Jurkat, Clone E6-1 (cell line): ENCODE data around the gene PRPF38A. TPM values are rescaled to one million over a fixed set of nuclear protein-coding genes. Genes with fewer than 3 reads are reported as not detected.
"Not testable (repeated sequence)": the region's sequence is repeated elsewhere in the genome, so short reads cannot be mapped to it uniquely, and the experiment has no call there.

Experiments
- DNase-seq: peaks from one replicate; pipeline ENCODE4 v3.0.0-alpha.2; 2011; ENCODE audit warnings: low read depth, low spot score
- H3K4me3 ChIP-seq: 2 replicates; pipeline ENCODE4 v1.5.1; 2011; ENCODE audit warnings: mild to moderate bottlenecking, low read length, control low read depth, moderate library complexity
- polyA plus RNA-seq: library from polyadenylated mRNA; unstranded; fragments of >200 nt; gene quantifications from one replicate; pipeline ENCODE4 v1.2.1, GENCODE V29; 2012; ENCODE audit warnings: missing spikeins; ENCODE audit not compliant: insufficient read length, insufficient read depth

The PRPF38A gene
- polyA plus RNA-seq: 130 TPM

DNA sequence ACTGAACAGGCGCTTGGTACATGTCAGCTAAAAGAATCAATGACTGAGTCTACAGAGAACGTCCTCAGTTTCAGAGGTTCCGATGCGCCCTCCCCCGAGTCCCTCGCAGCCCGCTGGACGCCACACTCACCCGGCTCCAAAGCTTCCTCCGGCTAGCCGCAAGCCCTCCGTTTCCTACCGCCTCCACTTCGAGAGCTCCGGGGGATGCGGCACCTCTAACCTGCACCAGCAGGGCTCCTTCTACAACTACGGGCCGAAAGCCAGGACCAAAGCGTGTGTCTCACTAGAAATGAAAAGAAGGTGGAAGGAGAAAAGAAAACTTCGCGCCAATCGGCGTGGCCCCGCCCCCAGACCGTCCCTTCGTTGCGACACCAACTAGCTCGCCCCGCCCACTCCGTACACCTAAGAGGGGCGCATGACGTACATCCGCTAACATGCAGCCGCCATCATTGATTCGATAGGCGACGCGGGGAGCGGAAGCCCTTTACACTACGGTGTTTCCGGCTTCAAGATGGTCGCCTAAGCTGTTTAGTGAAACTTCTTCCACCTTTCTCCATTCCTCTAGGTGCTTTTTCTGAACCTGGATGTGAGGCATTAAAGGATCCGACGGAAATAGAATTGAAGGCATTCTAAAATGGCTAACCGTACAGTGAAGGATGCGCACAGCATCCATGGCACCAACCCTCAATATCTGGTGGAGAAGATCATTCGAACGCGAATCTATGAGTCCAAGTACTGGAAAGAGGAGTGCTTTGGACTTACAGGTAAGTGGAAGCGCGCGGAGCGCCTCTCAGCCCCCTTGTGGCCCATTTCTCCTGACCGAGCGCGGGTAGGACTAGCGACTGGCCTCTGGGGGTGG is at the start of gene PRPF38A, which contains the start of gene ORC1:
PRPF38A (plus strand) TSS at position 487 of the 859 bp plus-strand sequence; CDS start at position 635, 148 bp downstream.
ORC1 (minus strand) TSS at position 308 of the 859 bp plus-strand sequence. CDS start 2,200 bp downstream, outside the sequence.
- peak; percentile 97 for DNase-seq
- H3K4me3 ChIP-seq: peak within 1 kb of the TSS; percentile 99

GRCh38 chr1:52355436-52355835 is 49.0 kb upstream of the PRPF38A start:
- no peak for DNase-seq
- no peak overlapping the region for H3K4me3 ChIP-seq

DNA sequence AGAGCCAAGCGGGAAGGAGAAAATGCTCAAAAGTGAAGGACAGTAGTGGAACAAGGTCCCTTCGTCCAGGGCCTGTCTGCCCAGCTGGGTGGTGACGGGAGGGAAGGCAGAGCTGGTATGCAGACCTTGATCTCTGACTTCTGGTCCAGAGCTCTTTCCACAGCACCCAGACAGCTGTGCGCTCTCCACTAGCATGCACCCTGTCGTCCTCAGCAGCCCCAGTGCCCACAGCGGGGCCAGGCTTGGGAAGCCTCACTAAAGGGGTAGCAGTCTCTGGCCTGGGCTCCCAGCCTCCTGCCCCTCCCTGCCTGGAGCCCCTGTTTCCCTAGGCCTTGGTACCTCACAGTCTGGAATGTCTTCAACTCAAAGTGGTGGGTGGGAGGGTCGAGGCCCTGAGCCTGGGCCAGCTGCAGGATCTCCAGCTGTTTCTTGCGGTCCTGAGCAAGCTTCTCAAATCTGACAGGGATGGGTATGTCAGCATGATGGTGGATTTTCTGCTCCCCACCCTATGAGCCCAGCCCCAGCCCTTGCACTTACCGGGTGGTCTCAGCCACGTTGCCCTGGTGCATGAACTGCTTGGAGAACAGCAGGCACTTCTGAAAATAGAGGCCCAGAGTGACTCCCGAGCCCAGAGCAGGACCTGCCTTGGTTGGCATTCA is 48.4 kb upstream of the PRPF38A start:
- no peak for DNase-seq
- H3K4me3 ChIP-seq: no peak overlapping the region

GRCh38 chr1:52356818-52357355 is 47.5 kb upstream of the PRPF38A start:
- DNase-seq: no peak
- no peak overlapping the region for H3K4me3 ChIP-seq

GRCh38 chr1:52357397-52357796 is 47.0 kb upstream of the PRPF38A start:
- H3K4me3 ChIP-seq: no peak overlapping the region
- no peak for DNase-seq

DNA sequence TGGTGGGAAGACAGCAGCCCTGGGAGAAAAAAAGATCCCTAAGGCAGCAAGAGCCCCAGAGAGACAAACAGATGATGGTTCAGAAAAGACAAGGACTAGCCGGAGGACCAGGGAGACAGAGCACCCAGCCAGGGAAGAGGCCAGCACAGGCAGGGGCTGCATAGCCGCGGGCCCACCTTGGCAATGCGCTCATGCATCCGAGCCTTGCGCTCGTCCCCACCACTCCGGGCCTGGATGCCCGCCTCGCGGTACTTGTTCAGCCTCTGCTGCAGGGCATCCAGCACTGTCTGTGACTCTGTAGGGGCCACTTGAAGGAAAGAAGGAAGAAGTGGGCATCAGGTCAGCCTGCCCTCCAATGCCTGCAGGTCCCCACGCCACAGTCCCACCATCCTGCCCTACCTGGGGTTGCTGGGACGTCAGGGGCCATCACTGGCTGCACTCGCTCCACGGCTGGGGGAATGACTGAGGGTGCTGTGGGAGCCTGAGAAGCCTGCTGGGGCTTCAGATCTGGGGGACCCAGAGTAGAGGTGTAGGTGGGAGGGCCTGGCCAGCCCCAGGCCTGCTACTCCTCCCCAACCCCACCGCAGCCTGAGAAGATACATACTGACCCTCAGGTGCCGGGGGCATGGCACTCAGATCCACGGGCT is 45.4 kb upstream of the PRPF38A start:
- no peak for DNase-seq
- no peak overlapping the region for H3K4me3 ChIP-seq

DNA sequence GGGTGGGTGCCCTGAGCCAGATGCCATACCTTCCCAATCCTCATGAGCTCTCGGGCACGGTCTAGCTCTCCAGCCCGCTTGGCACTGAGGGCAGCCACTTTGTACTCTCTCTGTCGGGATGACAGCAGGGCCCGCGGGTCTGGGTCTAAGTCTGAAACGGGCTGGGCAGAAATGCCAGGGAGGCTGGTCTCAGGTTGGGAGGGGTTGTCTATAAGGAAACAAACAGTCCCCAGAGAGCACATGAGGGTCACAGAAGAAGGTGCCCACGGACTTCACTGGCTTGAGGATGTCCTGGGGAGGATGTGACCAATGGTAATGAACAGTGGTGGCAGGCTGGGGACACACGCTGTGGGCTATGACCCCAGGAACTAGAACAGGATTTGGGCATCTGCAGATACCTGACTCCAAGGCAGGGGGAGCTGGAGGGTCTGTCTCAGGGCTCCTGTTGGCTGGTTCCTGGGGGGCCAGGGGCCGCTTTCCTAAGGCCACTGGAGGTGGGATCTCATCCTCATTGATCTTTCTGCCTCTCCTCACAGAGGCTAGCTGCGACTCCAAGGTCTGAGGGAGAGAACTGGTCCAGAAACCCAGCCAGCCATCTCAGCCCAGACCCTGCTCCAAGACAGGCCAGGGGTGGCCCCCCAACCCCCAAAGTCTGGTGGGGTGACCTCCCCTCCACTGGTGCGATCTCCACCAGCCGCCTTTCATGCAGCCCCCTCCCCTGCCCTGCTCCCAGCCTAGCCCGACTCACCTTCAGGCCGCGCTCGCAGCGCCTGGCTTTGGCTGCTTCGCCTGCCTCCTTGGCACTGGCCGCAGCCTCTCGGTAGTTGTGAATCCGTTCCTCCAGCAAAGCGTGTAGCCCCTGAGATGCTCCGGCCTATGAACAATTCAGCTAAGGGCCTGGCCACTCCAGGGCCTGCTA is 44.5 kb upstream of the PRPF38A start:
- H3K4me3 ChIP-seq: no peak overlapping the region
- DNase-seq: no peak

DNA sequence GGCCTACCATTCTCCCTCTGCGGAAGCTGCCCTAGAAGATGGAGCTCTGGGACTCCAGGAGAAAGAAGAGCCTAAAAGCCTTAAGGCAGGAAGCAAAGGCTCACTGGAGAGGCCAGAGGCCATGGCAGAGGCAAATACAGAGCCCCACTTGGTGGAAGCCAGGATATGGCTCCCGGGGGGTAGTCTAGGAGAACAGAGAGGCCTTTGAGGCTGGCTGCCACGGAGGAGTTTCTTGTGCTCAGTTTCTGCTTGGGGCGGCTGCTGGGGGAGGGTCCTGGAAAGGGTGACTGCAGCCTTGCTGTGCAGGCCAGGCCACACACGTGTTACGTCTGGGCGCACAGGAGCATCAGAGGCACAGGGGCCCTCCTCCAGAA is 43.8 kb upstream of the PRPF38A start:
- H3K4me3 ChIP-seq: no peak overlapping the region

DNA sequence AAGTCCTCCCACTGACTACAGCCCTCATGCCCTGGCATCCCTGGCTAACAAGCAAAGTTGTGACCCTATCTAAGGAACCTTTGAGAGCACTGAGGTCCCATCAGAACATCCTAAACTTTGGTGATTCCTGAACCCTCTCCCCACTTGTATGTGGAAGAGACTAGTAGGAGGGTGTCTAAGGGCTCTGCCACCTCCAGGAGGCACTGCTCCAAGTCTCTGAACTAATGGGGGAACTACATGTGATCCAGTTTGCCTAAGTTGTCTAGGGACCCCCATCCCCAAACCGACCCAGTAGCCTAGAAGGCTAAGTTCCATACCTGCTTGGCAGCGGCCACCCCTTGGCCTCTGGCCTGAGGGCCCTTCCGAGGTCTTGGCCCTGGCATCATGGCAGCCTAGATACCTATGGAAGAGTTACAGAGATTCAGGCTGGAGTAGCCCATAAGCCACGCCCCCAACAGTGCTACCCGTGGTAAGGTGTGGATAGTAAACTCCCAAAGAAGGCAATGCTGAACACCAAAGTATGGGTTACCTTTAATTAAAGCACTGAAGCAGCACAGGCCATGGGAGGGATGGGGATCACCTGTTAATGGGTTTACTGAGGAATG is 40.1 kb upstream of the PRPF38A start:
- no peak for DNase-seq
- H3K4me3 ChIP-seq: peak overlapping the region; percentile 91

More for the DNA sequence above, 43.8 kb upstream of the PRPF38A start:
- no peak for DNase-seq

- DNase-seq: no peak
- H3K4me3 ChIP-seq: peak overlapping the region; percentile 91
These were observed 39.2 kb upstream of the PRPF38A start for GRCh38 chr1:52365071-52365745.

- H3K4me3 ChIP-seq: peak within 1 kb of the TSS; percentile 91
- DNase-seq: peak; percentile 94
These were observed 38.5 kb upstream of the PRPF38A start, which contains the start of gene CC2D1B for GRCh38 chr1:52365746-52366516. Gene CC2D1B, minus strand, starts transcription at chr1:52366205. Its CDS starts 1,585 bp downstream, at chr1:52364620.

DNA sequence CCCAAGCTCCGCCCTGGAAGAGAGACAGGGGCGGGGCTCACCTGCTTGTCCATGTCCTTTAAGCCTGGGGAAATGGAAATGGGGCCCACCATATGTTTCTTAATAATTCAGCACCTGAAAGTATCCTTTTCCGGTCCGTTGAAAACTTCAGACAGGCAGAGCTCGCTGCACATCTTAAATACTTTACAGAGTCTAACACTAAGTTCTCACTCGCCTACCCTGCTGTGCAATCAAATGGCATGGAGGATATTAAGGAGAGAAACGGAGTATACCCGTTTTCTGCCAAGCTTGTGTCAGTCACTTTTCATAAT is 37.9 kb upstream of the PRPF38A start:
- peak overlapping the region; percentile 91 for H3K4me3 ChIP-seq
- no peak for DNase-seq

DNA sequence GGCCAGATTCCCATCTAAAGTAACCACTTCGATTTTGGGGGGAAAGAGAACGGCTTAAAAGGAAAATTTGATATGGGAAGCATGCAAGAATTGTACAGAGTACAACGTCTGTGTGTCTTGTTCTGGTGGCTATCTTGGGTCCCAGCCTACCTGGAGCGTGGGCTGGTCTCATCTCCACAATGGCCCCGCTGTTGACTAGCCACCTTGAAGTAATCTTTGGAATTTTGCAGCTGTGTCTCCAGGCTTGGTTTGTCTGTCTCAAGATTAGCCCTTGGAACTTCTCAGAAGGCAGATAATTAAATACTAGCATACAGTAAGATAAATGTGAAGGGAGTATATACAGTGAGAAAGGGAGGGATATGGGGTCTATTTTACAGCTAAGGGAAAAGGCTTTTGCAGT is 37.1 kb upstream of the PRPF38A start:
- H3K4me3 ChIP-seq: no peak overlapping the region

GRCh38 chr1:52368383-52369172 is 35.8 kb upstream of the PRPF38A start:
- H3K4me3 ChIP-seq: no peak overlapping the region
- DNase-seq: no peak

More for the DNA sequence above, 37.1 kb upstream of the PRPF38A start:
- DNase-seq: no peak

GRCh38 chr1:52369851-52370250 is 34.6 kb upstream of the PRPF38A start:
- not testable (repeated sequence) for DNase-seq, H3K4me3 ChIP-seq

DNA sequence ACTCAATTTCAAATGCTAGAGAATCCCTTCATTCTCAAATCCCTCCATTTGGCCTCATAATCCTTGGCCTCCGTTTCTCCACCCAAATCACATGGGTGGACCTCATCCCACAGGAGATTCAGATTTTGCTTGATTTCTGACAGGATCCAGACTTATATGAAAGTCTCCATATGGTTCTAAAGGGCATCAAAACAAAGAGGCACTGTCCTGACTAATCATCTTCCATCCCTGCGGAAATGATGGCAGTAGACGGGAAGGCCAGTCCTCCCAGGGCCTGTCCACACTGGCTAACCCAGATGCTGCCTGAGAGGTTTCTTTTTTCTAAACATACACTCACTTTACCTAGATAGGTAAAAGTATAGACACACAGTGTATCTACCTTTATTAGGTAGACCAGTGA is 19.0 kb upstream of the PRPF38A start:
- H3K4me3 ChIP-seq: no peak overlapping the region
- no peak for DNase-seq
